ENCODE measurements around the gene RREB1.

DNA sequence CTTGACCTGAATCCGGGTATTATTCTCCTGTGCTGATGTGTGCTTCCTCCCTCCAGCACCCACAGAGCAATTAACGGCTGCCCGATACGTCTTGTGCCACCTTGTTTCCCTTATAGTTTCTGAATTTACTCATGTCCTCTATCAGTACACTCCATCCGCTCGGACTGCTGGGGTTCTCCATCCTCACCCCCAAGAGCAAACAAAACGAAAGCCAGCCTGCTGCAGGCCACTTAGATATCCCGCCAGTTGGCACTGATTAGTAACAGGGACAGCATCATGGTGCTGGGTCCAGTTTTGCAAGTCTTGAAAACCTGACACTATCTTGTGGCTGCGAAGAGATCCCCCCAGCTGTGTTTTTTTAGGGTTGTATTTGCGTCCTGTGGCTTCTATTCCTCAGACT, 133.4 kb downstream of the RREB1 start:
- TF ChIP-seq, protein P1, sequence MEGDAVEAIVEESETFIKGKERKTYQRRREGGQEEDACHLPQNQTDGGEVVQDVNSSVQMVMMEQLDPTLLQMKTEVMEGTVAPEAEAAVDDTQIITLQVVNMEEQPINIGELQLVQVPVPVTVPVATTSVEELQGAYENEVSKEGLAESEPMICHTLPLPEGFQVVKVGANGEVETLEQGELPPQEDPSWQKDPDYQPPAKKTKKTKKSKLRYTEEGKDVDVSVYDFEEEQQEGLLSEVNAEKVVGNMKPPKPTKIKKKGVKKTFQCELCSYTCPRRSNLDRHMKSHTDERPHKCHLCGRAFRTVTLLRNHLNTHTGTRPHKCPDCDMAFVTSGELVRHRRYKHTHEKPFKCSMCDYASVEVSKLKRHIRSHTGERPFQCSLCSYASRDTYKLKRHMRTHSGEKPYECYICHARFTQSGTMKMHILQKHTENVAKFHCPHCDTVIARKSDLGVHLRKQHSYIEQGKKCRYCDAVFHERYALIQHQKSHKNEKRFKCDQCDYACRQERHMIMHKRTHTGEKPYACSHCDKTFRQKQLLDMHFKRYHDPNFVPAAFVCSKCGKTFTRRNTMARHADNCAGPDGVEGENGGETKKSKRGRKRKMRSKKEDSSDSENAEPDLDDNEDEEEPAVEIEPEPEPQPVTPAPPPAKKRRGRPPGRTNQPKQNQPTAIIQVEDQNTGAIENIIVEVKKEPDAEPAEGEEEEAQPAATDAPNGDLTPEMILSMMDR (IDR thresholded peaks at IDR 0.05), result no peak
- no peak for TF ChIP-seq POLR2A (IDR thresholded peaks at IDR 0.05)

All from prostate gland (tissue), 2 donors.